HEK293 (cell line): ENCODE results near the gene DCC.

Experiments used
- SCRT1 ChIP-seq: fragments of 450-650 bp; formaldehyde crosslinking; IDR thresholded peaks from 2 replicates; pipeline ENCODE4 v1.5.1; 2016; ENCODE audit warnings: missing biosample characterization, missing genetic modification characterization, borderline replicate concordance
- ZNF580 ChIP-seq: fragments of 450-650 bp; formaldehyde crosslinking; IDR thresholded peaks from 2 replicates; pipeline ENCODE4 v1.5.1; 2016; ENCODE audit warnings: missing biosample characterization, missing genetic modification characterization

GRCh38 chr18:52462853-52463252 lies 122.9 kb downstream of the DCC start:
- TF ChIP-seq SCRT1 (no peak), ZNF580 (tag by site-specific recombination) (no peak)
